Neural progenitor cell (in vitro differentiated cells): ENCODE measurements around the gene IQGAP2.

ENCODE experiments used
- EZH2 ChIP-seq: fragments of 200-600 bp; sonication (generic); IDR thresholded peaks from 2 replicates; pipeline ENCODE4 v1.6.1; 2017; ENCODE audit warnings: antibody characterized with exemption, mild to moderate bottlenecking, moderate library complexity
- EZH2phosphoT487 ChIP-seq: fragments of 200-600 bp; sonication (generic); IDR thresholded peaks from 2 replicates; pipeline ENCODE4 v1.6.1; 2017; ENCODE audit warnings: antibody characterized with exemption
- TF ChIP-seq, protein P1 (sequence below): fragments of 200-600 bp; sonication (generic); IDR thresholded peaks from 2 replicates; pipeline ENCODE4 v1.5.1; 2017; ENCODE audit warnings: antibody characterized with exemption, mild to moderate bottlenecking

DNA sequence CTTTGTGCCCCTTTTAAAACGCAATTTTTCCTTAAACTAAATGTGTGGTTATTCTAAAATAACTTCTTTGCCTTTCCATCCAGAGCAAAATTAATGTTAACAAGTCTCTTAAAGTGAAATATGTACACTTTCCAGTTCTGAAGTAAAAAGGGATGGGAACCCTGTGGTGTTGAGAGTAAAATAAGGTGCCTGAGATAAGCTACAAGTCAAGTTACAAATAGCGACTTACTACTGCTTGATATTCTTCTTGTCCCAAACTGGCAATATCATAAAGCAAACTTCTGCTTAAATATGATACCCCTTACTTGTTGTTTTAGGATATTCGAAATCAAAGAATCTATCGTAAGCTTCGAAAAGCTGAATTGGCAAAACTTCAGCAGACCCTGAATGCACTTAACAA is 294.6 kb downstream of the IQGAP2 start:
- TF ChIP-seq, protein P1, sequence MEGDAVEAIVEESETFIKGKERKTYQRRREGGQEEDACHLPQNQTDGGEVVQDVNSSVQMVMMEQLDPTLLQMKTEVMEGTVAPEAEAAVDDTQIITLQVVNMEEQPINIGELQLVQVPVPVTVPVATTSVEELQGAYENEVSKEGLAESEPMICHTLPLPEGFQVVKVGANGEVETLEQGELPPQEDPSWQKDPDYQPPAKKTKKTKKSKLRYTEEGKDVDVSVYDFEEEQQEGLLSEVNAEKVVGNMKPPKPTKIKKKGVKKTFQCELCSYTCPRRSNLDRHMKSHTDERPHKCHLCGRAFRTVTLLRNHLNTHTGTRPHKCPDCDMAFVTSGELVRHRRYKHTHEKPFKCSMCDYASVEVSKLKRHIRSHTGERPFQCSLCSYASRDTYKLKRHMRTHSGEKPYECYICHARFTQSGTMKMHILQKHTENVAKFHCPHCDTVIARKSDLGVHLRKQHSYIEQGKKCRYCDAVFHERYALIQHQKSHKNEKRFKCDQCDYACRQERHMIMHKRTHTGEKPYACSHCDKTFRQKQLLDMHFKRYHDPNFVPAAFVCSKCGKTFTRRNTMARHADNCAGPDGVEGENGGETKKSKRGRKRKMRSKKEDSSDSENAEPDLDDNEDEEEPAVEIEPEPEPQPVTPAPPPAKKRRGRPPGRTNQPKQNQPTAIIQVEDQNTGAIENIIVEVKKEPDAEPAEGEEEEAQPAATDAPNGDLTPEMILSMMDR: no peak
- no peak for TF ChIP-seq EZH2phosphoT487
- no peak for TF ChIP-seq EZH2
